Peyer's patch (tissue), 4 donors: ENCODE results near the gene SIPA1L3. TPM values are rescaled to one million over a fixed set of nuclear protein-coding genes. Genes with fewer than 3 reads are reported as not detected.

ENCODE experiments used
- DNase-seq, 3 donors: peaks; one replicate each; pipeline ENCODE4 v3.0.0-alpha.2; 2017 to 2019
- H3K27ac ChIP-seq, 4 donors: fragments of 200-600 bp; sonication (generic); one replicate each; pipeline ENCODE4 v1.5.1; 2016 to 2019
- H3K27me3 ChIP-seq, 2 donors: fragments of 200-600 bp; sonication (generic); one replicate each; pipeline ENCODE4 v1.5.1; 2019
- H3K36me3 ChIP-seq, 3 donors: fragments of 200-600 bp; sonication (generic); one replicate each; pipeline ENCODE4 v1.5.1; 2016 to 2019
- H3K4me1 ChIP-seq, 4 donors: fragments of 200-600 bp; sonication (generic); one replicate each; pipeline ENCODE4 v1.5.1; 2016 to 2019
- H3K4me3 ChIP-seq, 4 donors: fragments of 200-600 bp; sonication (generic); 1 replicate in 3 of 4; 2 replicates in 1 of 4; pipeline ENCODE4 v1.5.1; 2016 to 2019; ENCODE audit warnings: mild to moderate bottlenecking in 1 of 4
- H3K9me3 ChIP-seq, 4 donors: fragments of 200-600 bp; sonication (generic); one replicate each; pipeline ENCODE4 v1.5.1; 2016 to 2019; ENCODE audit warnings: mild to moderate bottlenecking in 1 of 4
- CTCF ChIP-seq, 6 experiments: fragments of 450-650 bp in 4 of 6; fragments of 200-600 bp in 2 of 6; sonication (generic) in 1 of 6; IDR thresholded peaks; one replicate each; pipeline ENCODE4 v1.5.1; 2017 to 2019; ENCODE audit warnings: antibody characterized with exemption in 6 of 6, mild to moderate bottlenecking in 3 of 6, moderate library complexity in 1 of 6
- POLR2A ChIP-seq, 2 donors: fragments of 450-650 bp; IDR thresholded peaks; one replicate each; pipeline ENCODE4 v1.5.1; 2017; ENCODE audit warnings: antibody characterized with exemption in 2 of 2, mild to moderate bottlenecking in 2 of 2, moderate library complexity in 2 of 2
- total RNA-seq, 4 donors: library from RNA; depleted of rRNA; stranded (reverse); fragments of >200 nt; gene quantifications; one replicate each; pipeline ENCODE4 v1.1.0, GENCODE V29; 2016

SIPA1L3 gene
- total RNA-seq, 4 donors from 2014 or later: 63.5 to 304 (median 264) TPM

- no peaks in the 10 kb centered on the region for H3K27me3 ChIP-seq
- H3K4me1 ChIP-seq: peaks cover 0 to 17% (median 6%) of the 10 kb centered on the region in 4 donors
- no peak overlapping the region for H3K27ac ChIP-seq
- no peak overlapping the region for H3K4me3 ChIP-seq
- DNase-seq: no peak
- no peaks in the 10 kb centered on the region for H3K9me3 ChIP-seq
- H3K36me3 ChIP-seq: no peaks in the 10 kb centered on the region
- TF ChIP-seq CTCF (IDR thresholded peaks at IDR 0.05): no peak
- no peak for TF ChIP-seq POLR2A (IDR thresholded peaks at IDR 0.05)
Observed at GRCh38 chr19:37988758-37989635, 82.0 kb downstream of the SIPA1L3 start.

- H3K4me3 ChIP-seq: no peak overlapping the region
- H3K36me3 ChIP-seq: no peaks in the 10 kb centered on the region
- no peaks in the 10 kb centered on the region for H3K9me3 ChIP-seq
- TF ChIP-seq POLR2A (IDR thresholded peaks at IDR 0.05): no peak
- no peak for TF ChIP-seq CTCF (IDR thresholded peaks at IDR 0.05)
- no peaks in the 10 kb centered on the region for H3K27me3 ChIP-seq
- DNase-seq: no peak
- no peak overlapping the region for H3K27ac ChIP-seq
- H3K4me1 ChIP-seq: peaks cover 0 to 17% (median 6%) of the 10 kb centered on the region in 4 donors
Observed at GRCh38 chr19:37989855-37990254, 82.8 kb downstream of the SIPA1L3 start.

GRCh38 chr19:37990362-37990761 is 83.4 kb downstream of the SIPA1L3 start:
- no peaks in the 10 kb centered on the region for H3K27me3 ChIP-seq
- DNase-seq: no peak
- H3K4me3 ChIP-seq: no peak overlapping the region
- H3K4me1 ChIP-seq: peaks cover 0 to 17% (median 6%) of the 10 kb centered on the region in 4 donors
- no peaks in the 10 kb centered on the region for H3K36me3 ChIP-seq
- no peaks in the 10 kb centered on the region for H3K9me3 ChIP-seq
- no peak overlapping the region for H3K27ac ChIP-seq
- TF ChIP-seq POLR2A (IDR thresholded peaks at IDR 0.05): no peak
- TF ChIP-seq CTCF (IDR thresholded peaks at IDR 0.05): no peak

GRCh38 chr19:37991176-37991835 is 84.3 kb downstream of the SIPA1L3 start:
- Histone ChIP-seq H3K9me3 (no peaks in the 10 kb centered on the region), H3K36me3 (no peaks in the 10 kb centered on the region)

GRCh38 chr19:37991841-37992248 is 84.8 kb downstream of the SIPA1L3 start:
- no peak for DNase-seq
- Histone ChIP-seq H3K27ac (no peak overlapping the region), H3K9me3 (no peaks in the 10 kb centered on the region), H3K4me3 (no peak overlapping the region), H3K36me3 (no peaks in the 10 kb centered on the region), H3K4me1 (peaks cover 0 to 13% (median 0%) of the 10 kb centered on the region in 4 donors), H3K27me3 (no peaks in the 10 kb centered on the region)
- TF ChIP-seq CTCF (IDR thresholded peaks at IDR 0.05) (no peak), POLR2A (IDR thresholded peaks at IDR 0.05) (no peak)

More at GRCh38 chr19:37991176-37991835, 84.3 kb downstream of the SIPA1L3 start:
- Histone ChIP-seq H3K4me1 (peaks cover 0 to 16% (median 3%) of the 10 kb centered on the region in 4 donors), H3K27me3 (no peaks in the 10 kb centered on the region), H3K27ac (no peak overlapping the region), H3K4me3 (no peak overlapping the region)
- TF ChIP-seq CTCF (IDR thresholded peaks at IDR 0.05) (no peak), POLR2A (IDR thresholded peaks at IDR 0.05) (no peak)
- no peak for DNase-seq
